Measurements from ENCODE around the gene RANBP17. TPM values are rescaled to one million over a fixed set of nuclear protein-coding genes. Genes with fewer than 3 reads are reported as not detected.

Gene RANBP17
- total and polyA plus RNA-seq, 2 experiments from 2014 or later = 43.8 to 53.1 TPM

DNA sequence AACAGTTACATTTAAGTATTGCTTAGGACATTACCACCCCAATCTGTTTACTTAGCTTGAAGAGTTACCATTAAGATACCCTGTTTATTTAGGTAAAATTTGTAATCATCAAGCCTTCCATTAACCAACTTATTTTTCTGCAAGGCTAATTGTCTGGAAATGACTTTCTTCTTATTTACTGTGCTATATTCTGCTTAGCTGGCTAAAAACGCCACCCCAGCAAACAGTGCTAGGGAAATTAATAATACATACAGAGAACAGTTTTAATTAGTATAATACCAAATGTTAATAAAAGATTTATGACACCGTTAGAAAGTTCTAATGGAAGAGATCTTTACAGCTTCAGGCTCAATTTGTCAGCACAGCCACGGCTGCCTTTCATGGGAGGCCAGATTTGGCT, 461.2 kb downstream of the RANBP17 start:
- Histone ChIP-seq H3K79me2 (replicated peaks; ENCODE audit: insufficient read depth) (no peaks in the 10 kb centered on the region), H4K20me1 (replicated peaks; ENCODE audit: insufficient read depth) (no peaks in the 10 kb centered on the region; the same call in 1 of the 2 replicates), H3K27ac (ENCODE audit: low read depth) (no peak overlapping the region), H3K4me3 (no peak overlapping the region), H3K4me2 (no peak overlapping the region), H2AFZ (no peak overlapping the region), H3K4me1 (ENCODE audit: insufficient read depth) (peaks cover 25% of the 10 kb centered on the region), H3K9me2 (ENCODE audit: insufficient read depth) (no peaks in the 10 kb centered on the region), H3K36me3 (ENCODE audit: insufficient read depth) (no peaks in the 10 kb centered on the region), H3K27me3 (ENCODE audit: insufficient read depth) (peaks cover 66% of the 10 kb centered on the region), H3F3A (replicated peaks; ENCODE audit: low read depth) (peaks cover 3% of the 10 kb centered on the region; the same call in 1 of the 2 replicates)
- Mint-ChIP-seq H3K36me3 (ENCODE audit: low read depth) (no peaks in the 10 kb centered on the region), H3K27me3 (ENCODE audit: insufficient read depth, low read depth, poor library complexity) (peaks cover 52% of the 10 kb centered on the region), H3K9me3 (no peaks in the 10 kb centered on the region), H3K4me3 (no peak overlapping the region), H3K27ac (no peak overlapping the region), H3K4me1 (peaks cover 20% of the 10 kb centered on the region)
- no peak for DNase-seq (ENCODE audit: low spot score)
- no peak for ATAC-seq
- no peak for TF ChIP-seq POLR2AphosphoS5 (IDR thresholded peaks at IDR 0.05; ENCODE audit: low read depth)
- no peak for TF ChIP-seq NANOG (IDR thresholded peaks at IDR 0.05; ENCODE audit: borderline replicate concordance)
- TF ChIP-seq ZNF114 (CRISPR knock-in tag; IDR thresholded peaks at IDR 0.05) = no peak
- TF ChIP-seq EZH2 (IDR thresholded peaks at IDR 0.05; ENCODE audit: low read depth, unreplicated experiment) = no peak
- TF ChIP-seq, protein P1, sequence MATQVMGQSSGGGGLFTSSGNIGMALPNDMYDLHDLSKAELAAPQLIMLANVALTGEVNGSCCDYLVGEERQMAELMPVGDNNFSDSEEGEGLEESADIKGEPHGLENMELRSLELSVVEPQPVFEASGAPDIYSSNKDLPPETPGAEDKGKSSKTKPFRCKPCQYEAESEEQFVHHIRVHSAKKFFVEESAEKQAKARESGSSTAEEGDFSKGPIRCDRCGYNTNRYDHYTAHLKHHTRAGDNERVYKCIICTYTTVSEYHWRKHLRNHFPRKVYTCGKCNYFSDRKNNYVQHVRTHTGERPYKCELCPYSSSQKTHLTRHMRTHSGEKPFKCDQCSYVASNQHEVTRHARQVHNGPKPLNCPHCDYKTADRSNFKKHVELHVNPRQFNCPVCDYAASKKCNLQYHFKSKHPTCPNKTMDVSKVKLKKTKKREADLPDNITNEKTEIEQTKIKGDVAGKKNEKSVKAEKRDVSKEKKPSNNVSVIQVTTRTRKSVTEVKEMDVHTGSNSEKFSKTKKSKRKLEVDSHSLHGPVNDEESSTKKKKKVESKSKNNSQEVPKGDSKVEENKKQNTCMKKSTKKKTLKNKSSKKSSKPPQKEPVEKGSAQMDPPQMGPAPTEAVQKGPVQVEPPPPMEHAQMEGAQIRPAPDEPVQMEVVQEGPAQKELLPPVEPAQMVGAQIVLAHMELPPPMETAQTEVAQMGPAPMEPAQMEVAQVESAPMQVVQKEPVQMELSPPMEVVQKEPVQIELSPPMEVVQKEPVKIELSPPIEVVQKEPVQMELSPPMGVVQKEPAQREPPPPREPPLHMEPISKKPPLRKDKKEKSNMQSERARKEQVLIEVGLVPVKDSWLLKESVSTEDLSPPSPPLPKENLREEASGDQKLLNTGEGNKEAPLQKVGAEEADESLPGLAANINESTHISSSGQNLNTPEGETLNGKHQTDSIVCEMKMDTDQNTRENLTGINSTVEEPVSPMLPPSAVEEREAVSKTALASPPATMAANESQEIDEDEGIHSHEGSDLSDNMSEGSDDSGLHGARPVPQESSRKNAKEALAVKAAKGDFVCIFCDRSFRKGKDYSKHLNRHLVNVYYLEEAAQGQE (IDR thresholded peaks at IDR 0.05; ENCODE audit: unreplicated experiment) = no peak
- TF ChIP-seq, protein P2, sequence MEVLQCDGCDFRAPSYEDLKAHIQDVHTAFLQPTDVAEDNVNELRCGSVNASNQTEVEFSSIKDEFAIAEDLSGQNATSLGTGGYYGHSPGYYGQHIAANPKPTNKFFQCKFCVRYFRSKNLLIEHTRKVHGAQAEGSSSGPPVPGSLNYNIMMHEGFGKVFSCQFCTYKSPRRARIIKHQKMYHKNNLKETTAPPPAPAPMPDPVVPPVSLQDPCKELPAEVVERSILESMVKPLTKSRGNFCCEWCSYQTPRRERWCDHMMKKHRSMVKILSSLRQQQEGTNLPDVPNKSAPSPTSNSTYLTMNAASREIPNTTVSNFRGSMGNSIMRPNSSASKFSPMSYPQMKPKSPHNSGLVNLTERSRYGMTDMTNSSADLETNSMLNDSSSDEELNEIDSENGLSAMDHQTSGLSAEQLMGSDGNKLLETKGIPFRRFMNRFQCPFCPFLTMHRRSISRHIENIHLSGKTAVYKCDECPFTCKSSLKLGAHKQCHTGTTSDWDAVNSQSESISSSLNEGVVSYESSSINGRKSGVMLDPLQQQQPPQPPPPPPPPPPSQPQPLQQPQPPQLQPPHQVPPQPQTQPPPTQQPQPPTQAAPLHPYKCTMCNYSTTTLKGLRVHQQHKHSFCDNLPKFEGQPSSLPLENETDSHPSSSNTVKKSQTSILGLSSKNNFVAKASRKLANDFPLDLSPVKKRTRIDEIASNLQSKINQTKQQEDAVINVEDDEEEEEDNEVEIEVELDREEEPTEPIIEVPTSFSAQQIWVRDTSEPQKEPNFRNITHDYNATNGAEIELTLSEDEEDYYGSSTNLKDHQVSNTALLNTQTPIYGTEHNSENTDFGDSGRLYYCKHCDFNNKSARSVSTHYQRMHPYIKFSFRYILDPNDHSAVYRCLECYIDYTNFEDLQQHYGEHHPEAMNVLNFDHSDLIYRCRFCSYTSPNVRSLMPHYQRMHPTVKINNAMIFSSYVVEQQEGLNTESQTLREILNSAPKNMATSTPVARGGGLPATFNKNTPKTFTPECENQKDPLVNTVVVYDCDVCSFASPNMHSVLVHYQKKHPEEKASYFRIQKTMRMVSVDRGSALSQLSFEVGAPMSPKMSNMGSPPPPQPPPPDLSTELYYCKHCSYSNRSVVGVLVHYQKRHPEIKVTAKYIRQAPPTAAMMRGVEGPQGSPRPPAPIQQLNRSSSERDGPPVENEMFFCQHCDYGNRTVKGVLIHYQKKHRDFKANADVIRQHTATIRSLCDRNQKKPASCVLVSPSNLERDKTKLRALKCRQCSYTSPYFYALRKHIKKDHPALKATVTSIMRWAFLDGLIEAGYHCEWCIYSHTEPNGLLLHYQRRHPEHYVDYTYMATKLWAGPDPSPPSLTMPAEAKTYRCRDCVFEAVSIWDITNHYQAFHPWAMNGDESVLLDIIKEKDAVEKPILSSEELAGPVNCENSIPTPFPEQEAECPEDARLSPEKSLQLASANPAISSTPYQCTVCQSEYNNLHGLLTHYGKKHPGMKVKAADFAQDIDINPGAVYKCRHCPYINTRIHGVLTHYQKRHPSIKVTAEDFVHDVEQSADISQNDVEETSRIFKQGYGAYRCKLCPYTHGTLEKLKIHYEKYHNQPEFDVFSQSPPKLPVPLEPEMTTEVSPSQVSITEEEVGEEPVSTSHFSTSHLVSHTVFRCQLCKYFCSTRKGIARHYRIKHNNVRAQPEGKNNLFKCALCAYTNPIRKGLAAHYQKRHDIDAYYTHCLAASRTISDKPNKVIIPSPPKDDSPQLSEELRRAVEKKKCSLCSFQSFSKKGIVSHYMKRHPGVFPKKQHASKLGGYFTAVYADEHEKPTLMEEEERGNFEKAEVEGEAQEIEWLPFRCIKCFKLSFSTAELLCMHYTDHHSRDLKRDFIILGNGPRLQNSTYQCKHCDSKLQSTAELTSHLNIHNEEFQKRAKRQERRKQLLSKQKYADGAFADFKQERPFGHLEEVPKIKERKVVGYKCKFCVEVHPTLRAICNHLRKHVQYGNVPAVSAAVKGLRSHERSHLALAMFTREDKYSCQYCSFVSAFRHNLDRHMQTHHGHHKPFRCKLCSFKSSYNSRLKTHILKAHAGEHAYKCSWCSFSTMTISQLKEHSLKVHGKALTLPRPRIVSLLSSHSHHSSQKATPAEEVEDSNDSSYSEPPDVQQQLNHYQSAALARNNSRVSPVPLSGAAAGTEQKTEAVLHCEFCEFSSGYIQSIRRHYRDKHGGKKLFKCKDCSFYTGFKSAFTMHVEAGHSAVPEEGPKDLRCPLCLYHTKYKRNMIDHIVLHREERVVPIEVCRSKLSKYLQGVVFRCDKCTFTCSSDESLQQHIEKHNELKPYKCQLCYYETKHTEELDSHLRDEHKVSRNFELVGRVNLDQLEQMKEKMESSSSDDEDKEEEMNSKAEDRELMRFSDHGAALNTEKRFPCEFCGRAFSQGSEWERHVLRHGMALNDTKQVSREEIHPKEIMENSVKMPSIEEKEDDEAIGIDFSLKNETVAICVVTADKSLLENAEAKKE (CRISPR knock-in tag; IDR thresholded peaks at IDR 0.05) = no peak
- TF ChIP-seq, protein P3, sequence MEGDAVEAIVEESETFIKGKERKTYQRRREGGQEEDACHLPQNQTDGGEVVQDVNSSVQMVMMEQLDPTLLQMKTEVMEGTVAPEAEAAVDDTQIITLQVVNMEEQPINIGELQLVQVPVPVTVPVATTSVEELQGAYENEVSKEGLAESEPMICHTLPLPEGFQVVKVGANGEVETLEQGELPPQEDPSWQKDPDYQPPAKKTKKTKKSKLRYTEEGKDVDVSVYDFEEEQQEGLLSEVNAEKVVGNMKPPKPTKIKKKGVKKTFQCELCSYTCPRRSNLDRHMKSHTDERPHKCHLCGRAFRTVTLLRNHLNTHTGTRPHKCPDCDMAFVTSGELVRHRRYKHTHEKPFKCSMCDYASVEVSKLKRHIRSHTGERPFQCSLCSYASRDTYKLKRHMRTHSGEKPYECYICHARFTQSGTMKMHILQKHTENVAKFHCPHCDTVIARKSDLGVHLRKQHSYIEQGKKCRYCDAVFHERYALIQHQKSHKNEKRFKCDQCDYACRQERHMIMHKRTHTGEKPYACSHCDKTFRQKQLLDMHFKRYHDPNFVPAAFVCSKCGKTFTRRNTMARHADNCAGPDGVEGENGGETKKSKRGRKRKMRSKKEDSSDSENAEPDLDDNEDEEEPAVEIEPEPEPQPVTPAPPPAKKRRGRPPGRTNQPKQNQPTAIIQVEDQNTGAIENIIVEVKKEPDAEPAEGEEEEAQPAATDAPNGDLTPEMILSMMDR (conservative IDR thresholded peaks at IDR 0.05; ENCODE audit: low read depth in 2 of 2) = no peak
- TF ChIP-seq CREB1 (CRISPR knock-in tag; IDR thresholded peaks at IDR 0.05; ENCODE audit: low read depth) = no peak
- TF ChIP-seq, protein P4, sequence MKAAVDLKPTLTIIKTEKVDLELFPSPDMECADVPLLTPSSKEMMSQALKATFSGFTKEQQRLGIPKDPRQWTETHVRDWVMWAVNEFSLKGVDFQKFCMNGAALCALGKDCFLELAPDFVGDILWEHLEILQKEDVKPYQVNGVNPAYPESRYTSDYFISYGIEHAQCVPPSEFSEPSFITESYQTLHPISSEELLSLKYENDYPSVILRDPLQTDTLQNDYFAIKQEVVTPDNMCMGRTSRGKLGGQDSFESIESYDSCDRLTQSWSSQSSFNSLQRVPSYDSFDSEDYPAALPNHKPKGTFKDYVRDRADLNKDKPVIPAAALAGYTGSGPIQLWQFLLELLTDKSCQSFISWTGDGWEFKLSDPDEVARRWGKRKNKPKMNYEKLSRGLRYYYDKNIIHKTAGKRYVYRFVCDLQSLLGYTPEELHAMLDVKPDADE (IDR thresholded peaks at IDR 0.05) = no peak
- TF ChIP-seq STAT1 (IDR thresholded peaks at IDR 0.05; ENCODE audit: unreplicated experiment) = no peak
- TF ChIP-seq ZNF331 (CRISPR knock-in tag; IDR thresholded peaks at IDR 0.05; ENCODE audit: low read depth) = no peak
- no peak for TF ChIP-seq EZH2phosphoT487 (IDR thresholded peaks at IDR 0.05; ENCODE audit: unreplicated experiment)
- no peak for TF ChIP-seq JUNB (IDR thresholded peaks at IDR 0.05; ENCODE audit: unreplicated experiment)

Measured in GM23338 (cell line).